ENCODE results near the gene CRHR1. TPM values are rescaled to one million over a fixed set of nuclear protein-coding genes. Genes with fewer than 3 reads are reported as not detected.
A peak's percentile ranks its signal among the peaks of the same experiment; 100 is the strongest.

Gene CRHR1
- total RNA-seq, 1 donor from 2014 or later: not detected

- H3K4me3 ChIP-seq (ENCODE audit: low read depth, low read length): no peak overlapping the region
- no peak for DNase-seq (ENCODE audit: low read depth)
- TF ChIP-seq CTCF (conservative IDR thresholded peaks at IDR 0.05; ENCODE audit: low read depth, low read length): no peak
Measured at GRCh38 chr17:45782889-45783592, 1.1 kb upstream of the CRHR1 start.

- H3K4me3 ChIP-seq (ENCODE audit: low read depth, low read length): no peak overlapping the region
- no peak for DNase-seq (ENCODE audit: low read depth)
Measured at GRCh38 chr17:45783593-45784292, 377 bp upstream of the CRHR1 start.

GRCh38 chr17:45784741-45785479 is 790 bp downstream of the CRHR1 start:
- no peak for DNase-seq (ENCODE audit: low read depth)
- peak overlapping the region; percentile 14 for H3K4me3 ChIP-seq (ENCODE audit: low read depth, low read length)
- no peak for TF ChIP-seq CTCF (conservative IDR thresholded peaks at IDR 0.05; ENCODE audit: low read depth, low read length)

More at GRCh38 chr17:45783593-45784292, 377 bp upstream of the CRHR1 start:
- no peak for TF ChIP-seq CTCF (conservative IDR thresholded peaks at IDR 0.05; ENCODE audit: low read depth, low read length)

GRCh38 chr17:45785480-45786193 is 1.5 kb downstream of the CRHR1 start:
- no peak overlapping the region for H3K4me3 ChIP-seq (ENCODE audit: low read depth, low read length)
- no peak for DNase-seq (ENCODE audit: low read depth)
- TF ChIP-seq CTCF (conservative IDR thresholded peaks at IDR 0.05; ENCODE audit: low read depth, low read length): no peak

- no peak overlapping the region for H3K4me3 ChIP-seq (ENCODE audit: low read depth, low read length)
- DNase-seq (ENCODE audit: low read depth): no peak
- no peak for TF ChIP-seq CTCF (conservative IDR thresholded peaks at IDR 0.05; ENCODE audit: low read depth, low read length)
Measured at GRCh38 chr17:45786349-45786748, 2.2 kb downstream of the CRHR1 start.

GRCh38 chr17:45787044-45787443 is 2.9 kb downstream of the CRHR1 start:
- DNase-seq (ENCODE audit: low read depth): no peak
- no peak for TF ChIP-seq CTCF (conservative IDR thresholded peaks at IDR 0.05; ENCODE audit: low read depth, low read length)
- no peak overlapping the region for H3K4me3 ChIP-seq (ENCODE audit: low read depth, low read length)
